Skeletal muscle tissue (tissue), 4 donors: Measurements from ENCODE around the gene PARP8. TPM values are rescaled to one million over a fixed set of nuclear protein-coding genes. Genes with fewer than 3 reads are reported as not detected.

Experiments used
- H3K27ac ChIP-seq: one replicate; pipeline ENCODE4 v1.7.0; 2013; ENCODE audit warnings: mild to moderate bottlenecking, low read depth, low read length, inconsistent platforms
- H3K27me3 ChIP-seq, 3 donors: one replicate each; pipeline ENCODE4 v1.7.0; 2013; ENCODE audit warnings: low read length in 3 of 3; ENCODE audit not compliant: control insufficient read depth in 3 of 3, insufficient read depth in 3 of 3
- H3K36me3 ChIP-seq, 3 donors: one replicate each; pipeline ENCODE4 v1.7.0; 2013; ENCODE audit warnings: low read length in 3 of 3; ENCODE audit not compliant: control insufficient read depth in 3 of 3, insufficient read depth in 3 of 3
- H3K4me1 ChIP-seq, 3 donors: one replicate each; pipeline ENCODE4 v1.7.0; 2013; ENCODE audit warnings: low read length in 3 of 3, mild to moderate bottlenecking in 3 of 3; ENCODE audit not compliant: control insufficient read depth in 3 of 3, insufficient read depth in 3 of 3
- H3K4me3 ChIP-seq, 3 donors: one replicate each; pipeline ENCODE4 v1.7.0; 2013; ENCODE audit warnings: low read length in 3 of 3
- H3K9ac ChIP-seq, 3 donors: one replicate each; pipeline ENCODE4 v1.7.0; 2013; ENCODE audit warnings: low read length in 3 of 3, mild to moderate bottlenecking in 3 of 3, moderate library complexity in 2 of 3, low read depth in 1 of 3
- H3K9me3 ChIP-seq, 3 donors: one replicate each; pipeline ENCODE4 v1.7.0; 2013; ENCODE audit warnings: low read length in 3 of 3; ENCODE audit not compliant: control insufficient read depth in 3 of 3
- total RNA-seq: library from RNA; depleted of rRNA; stranded (reverse); fragments of >200 nt; gene quantifications from one replicate; pipeline ENCODE4 v1.2.3, GENCODE V29; 2014
- donor health status: Osteomylitis.

Gene PARP8
- total RNA-seq, 1 donor from 2014 or later = 12.0 TPM

DNA sequence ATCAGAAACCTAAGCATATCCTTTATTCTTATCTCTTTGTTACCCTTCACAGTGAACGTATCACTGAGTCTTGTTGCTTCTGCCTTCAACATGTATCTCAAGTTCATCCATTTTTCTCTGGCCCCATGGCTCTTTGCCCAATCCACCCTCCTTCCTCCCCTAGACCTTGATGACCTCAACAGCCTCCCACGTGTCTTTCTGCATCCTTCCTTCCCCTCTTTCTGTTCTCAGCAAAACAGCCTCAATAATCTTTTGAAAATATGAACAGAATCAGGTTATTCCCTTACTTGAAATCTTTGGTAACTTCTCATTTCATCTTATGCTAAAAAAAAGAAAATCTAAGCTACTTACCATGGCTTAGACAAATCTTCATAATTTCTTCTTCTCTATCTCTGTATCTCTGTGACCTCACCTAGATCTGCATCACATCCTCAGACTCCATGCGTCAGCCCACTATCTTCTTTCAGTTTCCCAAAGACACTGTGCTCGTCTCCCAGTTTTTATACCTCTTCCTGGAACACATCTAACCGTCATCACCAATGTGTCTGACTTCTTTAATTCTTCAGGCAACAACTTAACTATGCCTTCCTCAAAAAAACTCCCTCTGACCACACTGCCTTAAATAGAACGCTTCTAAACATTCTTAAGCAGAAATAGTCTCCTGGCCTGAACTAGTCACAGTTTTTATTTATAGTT is 208.0 kb downstream of the PARP8 start:
- Histone ChIP-seq H3K27me3 (no peaks in the 10 kb centered on the region), H3K4me3 (no peak overlapping the region), H3K27ac (no peak overlapping the region), H3K4me1 (no peaks in the 10 kb centered on the region), H3K9ac (no peak overlapping the region), H3K9me3 (no peaks in the 10 kb centered on the region), H3K36me3 (no peaks in the 10 kb centered on the region)

DNA sequence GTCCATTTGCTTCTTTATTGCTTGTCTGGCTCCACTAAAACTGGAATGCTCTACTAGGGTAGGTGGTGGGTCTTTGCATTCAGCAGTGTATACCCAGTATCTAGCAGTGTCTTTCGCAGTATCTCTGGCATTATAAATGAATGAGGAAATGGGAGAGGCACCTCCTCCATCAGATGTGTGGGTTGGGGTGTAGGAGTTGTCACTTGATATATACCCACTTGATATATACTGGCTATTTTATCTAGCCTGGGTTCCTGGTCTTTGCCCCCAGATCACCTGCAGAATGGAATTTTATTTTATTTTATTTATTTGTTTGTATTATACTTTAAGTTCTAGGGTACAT is 208.5 kb downstream of the PARP8 start:
- Histone ChIP-seq H3K36me3 (no peaks in the 10 kb centered on the region), H3K9me3 (no peaks in the 10 kb centered on the region), H3K27me3 (no peaks in the 10 kb centered on the region), H3K9ac (no peak overlapping the region), H3K27ac (no peak overlapping the region), H3K4me3 (no peak overlapping the region), H3K4me1 (no peaks in the 10 kb centered on the region)

DNA sequence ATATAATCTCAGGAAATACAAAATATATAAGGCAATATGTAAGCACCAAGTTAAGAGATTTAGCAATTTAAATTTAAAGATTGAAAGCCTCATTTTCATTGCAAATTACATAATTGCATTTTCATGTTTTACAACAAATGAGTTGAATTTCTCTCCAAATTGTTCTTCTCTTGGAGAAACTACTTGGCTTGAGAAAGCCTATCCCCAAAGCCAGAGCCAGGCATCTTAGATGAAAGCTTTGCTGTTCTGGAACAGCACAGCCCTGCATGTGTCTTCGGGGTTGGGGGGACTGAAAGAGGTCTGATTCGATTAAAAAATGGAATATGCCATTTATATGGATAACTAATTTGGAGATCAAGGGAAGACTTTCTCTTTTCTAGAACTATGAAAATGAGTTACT is 212.0 kb downstream of the PARP8 start:
- Histone ChIP-seq H3K27ac (no peak overlapping the region), H3K9me3 (no peaks in the 10 kb centered on the region), H3K36me3 (no peaks in the 10 kb centered on the region), H3K9ac (no peak overlapping the region), H3K27me3 (no peaks in the 10 kb centered on the region), H3K4me1 (no peaks in the 10 kb centered on the region), H3K4me3 (no peak overlapping the region)

DNA sequence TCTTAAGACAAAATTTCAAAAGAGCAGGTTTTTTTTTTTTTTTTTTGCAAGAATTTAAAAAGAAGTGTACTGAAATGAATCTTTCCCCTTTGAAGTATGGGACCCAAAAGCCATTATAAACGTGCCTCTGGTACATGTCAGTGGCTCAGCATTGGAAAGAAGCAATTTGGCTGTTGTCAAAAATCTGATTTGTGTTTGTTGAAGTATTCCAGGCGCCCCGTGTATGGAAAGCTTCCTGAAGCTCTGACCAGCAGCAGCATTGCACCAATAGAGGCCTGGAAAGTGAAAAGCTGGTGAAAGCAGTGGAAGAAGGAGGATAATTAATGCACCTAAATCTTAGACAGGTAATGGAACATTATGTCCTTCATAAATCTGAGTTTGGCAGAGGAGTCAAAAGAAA is 215.0 kb downstream of the PARP8 start:
- Histone ChIP-seq H3K27ac (no peak overlapping the region), H3K9me3 (no peaks in the 10 kb centered on the region), H3K9ac (no peak overlapping the region), H3K36me3 (no peaks in the 10 kb centered on the region), H3K4me3 (no peak overlapping the region), H3K27me3 (peaks cover 0 to 3% (median 0%) of the 10 kb centered on the region in 3 donors), H3K4me1 (no peaks in the 10 kb centered on the region)

DNA sequence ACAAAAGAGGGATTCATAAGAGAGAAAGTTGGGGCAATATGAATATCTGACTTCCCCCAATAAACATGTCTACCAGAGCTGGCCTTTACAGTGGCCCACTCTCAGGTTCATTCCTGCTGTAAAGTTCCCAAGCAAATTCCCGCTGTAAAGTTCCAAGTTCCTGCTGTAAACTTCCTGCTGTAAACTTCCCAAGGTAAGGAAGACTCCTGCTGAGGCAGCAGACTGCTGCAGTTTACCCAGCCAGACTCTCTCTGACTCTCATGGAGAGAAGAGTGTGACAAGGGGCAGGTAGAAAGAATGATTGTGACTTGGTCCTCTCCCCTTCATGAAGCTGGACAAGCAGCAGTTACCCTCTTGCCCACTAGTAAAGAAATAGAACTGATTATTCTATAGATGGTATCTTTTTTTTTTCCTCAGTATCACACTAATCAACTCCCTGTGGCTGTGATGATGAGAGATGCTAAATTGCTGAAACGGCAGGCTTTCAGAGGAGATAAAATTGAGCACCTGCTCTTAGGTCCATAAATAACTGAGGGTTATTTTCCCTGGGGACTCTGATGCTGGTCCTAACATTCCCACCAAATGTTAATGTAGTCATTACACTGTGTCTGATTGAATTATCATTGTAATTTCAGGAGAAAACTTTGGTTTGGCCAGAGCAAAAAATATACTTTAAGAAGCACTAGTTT is 220.4 kb downstream of the PARP8 start:
- H3K36me3 ChIP-seq = no peaks in the 10 kb centered on the region

DNA sequence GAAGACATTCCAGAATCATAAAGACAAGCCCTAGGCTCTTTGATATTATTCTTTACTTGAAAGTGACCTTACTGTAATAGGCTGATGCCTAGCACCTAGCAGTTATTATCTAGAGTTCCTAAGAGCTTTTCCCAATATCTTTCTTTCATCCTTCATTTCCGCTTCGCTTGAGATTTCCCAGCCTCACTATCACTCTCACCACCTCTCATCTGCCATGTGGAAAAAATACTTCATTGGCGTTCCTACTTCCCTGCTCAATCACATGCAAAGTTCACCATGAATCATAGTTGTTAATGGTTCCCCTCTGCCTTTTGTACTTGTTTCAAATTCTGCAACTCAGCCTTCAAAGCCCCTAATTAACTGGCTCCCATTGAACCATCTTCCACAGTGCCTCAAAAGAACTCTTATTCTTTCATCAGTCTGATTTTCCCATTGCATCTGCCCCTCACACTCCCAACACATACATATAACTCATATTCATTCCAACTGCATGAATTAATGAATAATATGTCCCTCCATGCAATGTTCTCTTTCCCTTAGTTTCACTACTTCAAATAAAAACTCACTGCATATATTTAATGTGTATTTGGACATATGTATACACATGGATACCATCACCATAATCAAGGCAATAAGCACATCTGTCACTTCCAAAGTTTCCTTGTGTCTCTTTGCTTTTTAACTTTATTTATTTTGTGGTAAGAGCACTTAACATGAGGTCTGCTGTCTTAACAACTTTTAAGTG is 221.6 kb downstream of the PARP8 start:
- peaks cover 0 to 3% (median 0%) of the 10 kb centered on the region in 3 donors for H3K9me3 ChIP-seq
- H3K36me3 ChIP-seq = no peaks in the 10 kb centered on the region
- no peak overlapping the region for H3K27ac ChIP-seq
- no peak overlapping the region for H3K9ac ChIP-seq
- no peaks in the 10 kb centered on the region for H3K4me1 ChIP-seq
- H3K27me3 ChIP-seq = peaks cover 0 to 3% (median 0%) of the 10 kb centered on the region in 3 donors
- H3K4me3 ChIP-seq = no peak overlapping the region

More for the DNA sequence above, 220.4 kb downstream of the PARP8 start:
- no peaks in the 10 kb centered on the region for H3K4me1 ChIP-seq
- no peak overlapping the region for H3K27ac ChIP-seq
- no peak overlapping the region for H3K4me3 ChIP-seq
- H3K27me3 ChIP-seq = peaks cover 0 to 3% (median 0%) of the 10 kb centered on the region in 3 donors
- H3K9ac ChIP-seq = no peak overlapping the region
- H3K9me3 ChIP-seq = peaks cover 0 to 3% (median 0%) of the 10 kb centered on the region in 3 donors

DNA sequence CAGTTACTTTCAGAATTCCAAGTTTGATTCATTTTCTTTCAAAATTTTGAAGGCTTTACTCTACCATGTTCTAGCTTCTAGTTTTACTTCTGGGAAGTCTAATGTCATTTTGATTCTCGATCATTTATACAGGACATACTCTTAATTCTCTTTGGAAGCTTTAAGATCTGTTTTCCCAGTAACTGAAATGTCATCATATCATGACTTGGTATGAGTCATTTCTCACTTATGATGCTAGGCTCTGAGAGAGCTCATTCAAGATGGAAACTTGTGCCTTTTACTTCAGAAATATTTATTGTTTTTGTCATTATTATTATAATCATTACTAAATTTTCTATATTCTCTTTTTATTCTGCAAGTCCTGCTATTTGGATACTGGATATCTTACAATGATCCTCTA is 222.3 kb downstream of the PARP8 start:
- peaks cover 0 to 3% (median 0%) of the 10 kb centered on the region in 3 donors for H3K27me3 ChIP-seq
- H3K4me1 ChIP-seq = no peaks in the 10 kb centered on the region
- no peak overlapping the region for H3K9ac ChIP-seq
- no peak overlapping the region for H3K27ac ChIP-seq
- no peaks in the 10 kb centered on the region for H3K36me3 ChIP-seq
- peaks cover 0 to 3% (median 0%) of the 10 kb centered on the region in 3 donors for H3K9me3 ChIP-seq
- no peak overlapping the region for H3K4me3 ChIP-seq

DNA sequence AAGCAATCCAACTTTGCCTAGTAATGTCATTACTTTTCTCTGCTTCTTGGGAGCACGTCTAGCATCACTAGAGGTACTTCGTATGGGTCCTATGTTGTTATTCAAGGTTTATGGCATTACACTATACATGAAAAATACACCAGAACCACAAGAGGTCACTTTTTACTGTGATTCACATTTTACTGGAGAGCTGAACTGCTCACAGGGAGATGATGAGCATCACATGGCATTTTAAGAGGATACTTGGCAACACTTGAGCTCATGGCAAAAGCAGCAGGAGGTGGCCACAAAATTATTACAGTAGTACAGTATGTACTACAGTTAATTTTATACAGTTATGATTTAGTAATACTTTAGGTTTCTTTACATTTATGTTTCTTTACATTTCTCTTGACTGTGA is 223.4 kb downstream of the PARP8 start:
- no peak overlapping the region for H3K4me3 ChIP-seq
- no peaks in the 10 kb centered on the region for H3K36me3 ChIP-seq
- H3K4me1 ChIP-seq = no peaks in the 10 kb centered on the region

More for the DNA sequence above, 223.4 kb downstream of the PARP8 start:
- no peak overlapping the region for H3K9ac ChIP-seq
- H3K9me3 ChIP-seq = peaks cover 0 to 3% (median 0%) of the 10 kb centered on the region in 3 donors
- H3K27me3 ChIP-seq = peaks cover 0 to under 1% (median 0%) of the 10 kb centered on the region in 3 donors
- H3K27ac ChIP-seq = no peak overlapping the region
